ENCODE data around the gene TLCD5. TPM values are rescaled to one million over a fixed set of nuclear protein-coding genes. Genes with fewer than 3 reads are reported as not detected.
A peak's percentile ranks its signal among the peaks of the same experiment; 100 is the strongest.

The TLCD5 gene
- total and polyA plus RNA-seq, 8 donors, result 0.58 to 81.2 (median 1.8) TPM; not detected in 1

DNA sequence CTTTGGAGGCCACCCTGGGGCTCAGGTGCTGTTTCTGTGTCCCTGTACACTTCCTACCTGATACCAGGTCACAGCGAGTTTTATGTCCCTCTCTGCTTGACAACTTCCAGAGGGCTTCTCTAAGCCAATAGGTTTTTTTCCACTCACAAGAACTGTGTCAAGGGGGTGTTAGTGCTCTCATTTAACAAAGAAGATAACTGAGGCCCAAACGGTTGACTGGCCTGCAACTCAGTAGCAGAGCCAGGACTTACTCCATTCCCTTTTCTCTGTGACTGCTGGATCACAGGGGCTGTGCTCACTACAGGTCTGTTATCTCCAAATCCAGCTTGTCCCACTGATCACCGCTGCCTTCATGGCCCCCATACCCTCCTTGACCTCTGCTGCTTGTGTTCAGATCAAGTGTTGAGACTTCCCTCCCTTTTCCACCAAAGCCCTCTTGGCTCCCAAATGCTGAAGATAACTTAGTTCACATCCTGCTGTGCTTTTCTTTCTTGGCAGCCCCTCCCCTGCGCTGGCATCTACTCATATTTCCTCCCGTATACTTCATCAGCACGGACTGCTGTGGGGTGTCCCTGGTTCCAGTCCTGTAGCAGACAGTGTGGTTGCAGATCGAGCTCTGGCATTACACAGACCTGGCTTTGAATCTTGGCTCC, 43.8 kb upstream of the TLCD5 start:
- H3K4me3 ChIP-seq, result no peak overlapping the region
- peaks cover 0 to 6% (median 0%) of the 10 kb centered on the region in 4 donors for H3K4me1 ChIP-seq
- H3K36me3 ChIP-seq, result no peaks in the 10 kb centered on the region
- no peaks in the 10 kb centered on the region for H3K9me3 ChIP-seq
- no peaks in the 10 kb centered on the region for H3K27me3 ChIP-seq
- intact Hi-C loops (cut with DNase I; ENCODE audit: low total_unique reads), result no loop called here
- peak in 1 of 2 donors; percentile 26 for DNase-seq
- TF ChIP-seq, protein P1, sequence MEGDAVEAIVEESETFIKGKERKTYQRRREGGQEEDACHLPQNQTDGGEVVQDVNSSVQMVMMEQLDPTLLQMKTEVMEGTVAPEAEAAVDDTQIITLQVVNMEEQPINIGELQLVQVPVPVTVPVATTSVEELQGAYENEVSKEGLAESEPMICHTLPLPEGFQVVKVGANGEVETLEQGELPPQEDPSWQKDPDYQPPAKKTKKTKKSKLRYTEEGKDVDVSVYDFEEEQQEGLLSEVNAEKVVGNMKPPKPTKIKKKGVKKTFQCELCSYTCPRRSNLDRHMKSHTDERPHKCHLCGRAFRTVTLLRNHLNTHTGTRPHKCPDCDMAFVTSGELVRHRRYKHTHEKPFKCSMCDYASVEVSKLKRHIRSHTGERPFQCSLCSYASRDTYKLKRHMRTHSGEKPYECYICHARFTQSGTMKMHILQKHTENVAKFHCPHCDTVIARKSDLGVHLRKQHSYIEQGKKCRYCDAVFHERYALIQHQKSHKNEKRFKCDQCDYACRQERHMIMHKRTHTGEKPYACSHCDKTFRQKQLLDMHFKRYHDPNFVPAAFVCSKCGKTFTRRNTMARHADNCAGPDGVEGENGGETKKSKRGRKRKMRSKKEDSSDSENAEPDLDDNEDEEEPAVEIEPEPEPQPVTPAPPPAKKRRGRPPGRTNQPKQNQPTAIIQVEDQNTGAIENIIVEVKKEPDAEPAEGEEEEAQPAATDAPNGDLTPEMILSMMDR (IDR thresholded peaks at IDR 0.05), result no peak
- no peak for TF ChIP-seq POLR2AphosphoS5 (IDR thresholded peaks at IDR 0.05)
- TF ChIP-seq POLR2A (IDR thresholded peaks at IDR 0.05), result no peak
- no peak for TF ChIP-seq EP300 (IDR thresholded peaks at IDR 0.05)
- H3K27ac ChIP-seq, result no peak overlapping the region
- WGBS, 5 donors, result 46 to 64% (median 57%) methylated on average over 7 of the region's 7 CpGs

DNA sequence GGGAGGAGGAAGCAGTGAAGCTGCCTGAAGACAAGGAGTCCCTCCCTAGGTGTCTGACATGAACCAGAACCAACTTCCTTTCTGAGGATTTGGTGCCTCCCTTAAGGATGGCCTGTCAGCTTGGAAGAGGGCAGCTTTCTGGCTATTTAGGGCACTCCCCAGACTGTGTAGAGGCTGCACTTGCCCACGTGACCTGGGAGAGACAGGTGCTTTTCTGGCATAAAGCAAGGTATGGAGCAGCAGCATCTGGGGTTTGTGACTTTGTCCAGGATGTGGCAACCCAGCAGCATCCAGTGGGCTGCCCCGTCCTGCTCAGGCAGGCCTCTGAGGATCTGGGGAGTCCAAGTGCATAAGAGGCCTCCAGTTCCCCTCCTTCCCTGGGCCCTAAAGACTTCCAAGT, 42.0 kb upstream of the TLCD5 start:
- DNase-seq, result no peak
- Histone ChIP-seq H3K27me3 (no peaks in the 10 kb centered on the region), H3K27ac (no peak overlapping the region), H3K36me3 (no peaks in the 10 kb centered on the region), H3K9me3 (no peaks in the 10 kb centered on the region), H3K4me3 (no peak overlapping the region), H3K4me1 (peaks cover 0 to 6% (median 0%) of the 10 kb centered on the region in 4 donors)
- no peak for TF ChIP-seq EP300 (IDR thresholded peaks at IDR 0.05)
- TF ChIP-seq, protein P1 (IDR thresholded peaks at IDR 0.05), result no peak
- no peak for TF ChIP-seq POLR2A (IDR thresholded peaks at IDR 0.05)
- no peak for TF ChIP-seq POLR2AphosphoS5 (IDR thresholded peaks at IDR 0.05)
- WGBS, 5 donors, result 78 to 93% (median 79%) methylated on average over 2 of the region's 2 CpGs
- intact Hi-C loops (cut with DNase I; ENCODE audit: low total_unique reads), result no loop called here

GRCh38 chr11:120284272-120284671, 40.8 kb upstream of the TLCD5 start:
- no peak for TF ChIP-seq POLR2A (IDR thresholded peaks at IDR 0.05)
- TF ChIP-seq, protein P1 (IDR thresholded peaks at IDR 0.05), result no peak
- TF ChIP-seq POLR2AphosphoS5 (IDR thresholded peaks at IDR 0.05), result no peak
- no peak for TF ChIP-seq EP300 (IDR thresholded peaks at IDR 0.05)
- H3K4me3 ChIP-seq, result no peak overlapping the region
- DNase-seq, result no peak
- intact Hi-C loops (cut with DNase I; ENCODE audit: low total_unique reads), result no loop called here
- H3K9me3 ChIP-seq, result no peaks in the 10 kb centered on the region
- WGBS, 5 donors, result 74 to 92% (median 80%) methylated on average over 4 to 6 of the region's 6 CpGs
- no peaks in the 10 kb centered on the region for H3K27me3 ChIP-seq
- H3K4me1 ChIP-seq, result peaks cover 0 to 6% (median 0%) of the 10 kb centered on the region in 4 donors
- H3K36me3 ChIP-seq, result no peaks in the 10 kb centered on the region
- no peak overlapping the region for H3K27ac ChIP-seq

DNA sequence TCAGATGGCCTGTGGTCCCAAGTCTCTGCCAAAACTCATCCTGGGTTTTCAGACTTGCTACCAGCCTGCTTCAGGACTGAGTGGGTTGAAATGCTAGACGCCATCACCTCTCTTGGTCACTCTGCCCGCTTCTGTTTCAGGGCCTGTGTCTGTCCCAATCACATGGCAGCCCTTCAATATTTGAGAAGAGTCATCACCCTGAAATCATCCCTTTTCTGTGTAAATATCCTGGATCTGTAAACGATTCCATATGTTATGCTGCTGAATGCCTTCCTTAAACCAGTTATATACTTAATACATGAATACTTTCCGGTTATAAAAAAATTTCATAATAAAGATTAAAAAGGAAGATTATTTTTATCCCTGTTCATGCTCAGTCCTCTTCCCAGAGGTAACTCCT, 39.8 kb upstream of the TLCD5 start:
- no peak for DNase-seq
- Histone ChIP-seq H3K27me3 (no peaks in the 10 kb centered on the region), H3K4me1 (peaks cover 0 to 6% (median 0%) of the 10 kb centered on the region in 4 donors), H3K36me3 (no peaks in the 10 kb centered on the region), H3K27ac (no peak overlapping the region), H3K9me3 (no peaks in the 10 kb centered on the region), H3K4me3 (no peak overlapping the region)
- intact Hi-C loops (cut with DNase I; ENCODE audit: low total_unique reads), result no loop called here
- no peak for TF ChIP-seq POLR2AphosphoS5 (IDR thresholded peaks at IDR 0.05)
- no peak for TF ChIP-seq POLR2A (IDR thresholded peaks at IDR 0.05)
- TF ChIP-seq EP300 (IDR thresholded peaks at IDR 0.05), result no peak
- WGBS, 5 donors, result 79 to 88% (median 81%) methylated on average over 4 of the region's 4 CpGs

DNA sequence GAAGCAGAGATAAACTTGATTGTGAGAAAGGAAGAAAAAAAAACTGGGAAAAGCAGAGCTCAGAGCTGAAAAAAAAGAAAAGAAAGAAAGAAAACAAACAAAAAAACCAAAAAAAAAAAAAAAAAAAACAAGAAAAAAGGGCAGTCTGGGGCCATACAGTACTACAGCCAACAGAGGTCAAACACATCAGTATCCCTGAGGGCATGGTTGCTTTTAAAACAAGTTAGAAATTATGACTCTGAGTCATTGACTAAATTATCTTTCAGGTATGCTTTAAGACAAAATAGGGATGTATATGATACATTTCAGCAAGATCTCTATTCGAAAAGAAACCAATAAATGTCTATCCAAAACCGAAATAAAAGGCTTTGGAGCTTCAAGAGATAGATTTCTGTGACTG, 37.1 kb upstream of the TLCD5 start:
- intact Hi-C loops (cut with DNase I; ENCODE audit: low total_unique reads), result no loop called here
- no peaks in the 10 kb centered on the region for H3K4me1 ChIP-seq
- no peaks in the 10 kb centered on the region for H3K9me3 ChIP-seq
- WGBS, 5 donors, result 79 to 93% (median 90%) methylated on average over 2 of the region's 2 CpGs
- peaks cover 0 to 8% (median 0%) of the 10 kb centered on the region in 3 donors for H3K27me3 ChIP-seq
- TF ChIP-seq, protein P1 (IDR thresholded peaks at IDR 0.05), result no peak
- TF ChIP-seq EP300 (IDR thresholded peaks at IDR 0.05) (no peak), POLR2A (IDR thresholded peaks at IDR 0.05) (no peak), POLR2AphosphoS5 (IDR thresholded peaks at IDR 0.05) (no peak)
- H3K27ac ChIP-seq, result no peak overlapping the region
- no peak overlapping the region for H3K4me3 ChIP-seq
- DNase-seq, result no peak
- no peaks in the 10 kb centered on the region for H3K36me3 ChIP-seq

Measured in stomach (tissue), 9 donors.